H1 (cell line): ENCODE results near the gene CELF5. TPM values are rescaled to one million over a fixed set of nuclear protein-coding genes. Genes with fewer than 3 reads are reported as not detected.
"Not testable (repeated sequence)": the region's sequence is repeated elsewhere in the genome, so short reads cannot be mapped to it uniquely, and the experiment has no call there.

Experiments
- CTCF ChIA-PET: fragments of 300-600 bp; sonication (Branson Sonifier 250); formaldehyde crosslinking; loops from one replicate; lab custom pipeline; 2021; ENCODE audit not compliant: partially characterized antibody; lab: Charles Lee
- POLR2A ChIA-PET: fragments of 300-600 bp; sonication (Branson Sonifier 250); formaldehyde crosslinking; loops from one replicate; lab custom pipeline; 2021; ENCODE audit warnings: inconsistent platforms; ENCODE audit not compliant: partially characterized antibody; lab: Charles Lee
- DNase-seq, 2 experiments: peaks; one replicate each; pipeline versions ENCODE4 v3.0.0 to v3.0.0-alpha.2; 2010 to 2022; ENCODE audit warnings: low spot score in 2 of 2, low read depth in 1 of 2, mixed read lengths in 1 of 2
- FAIRE-seq: peaks from 2 replicates; lab custom pipeline; 2011; peaks lifted over from hg19 to GRCh38; lab: Jason Lieb, UNC
- H2AFZ ChIP-seq: 2 replicates; pipeline ENCODE4 v1.8.1; 2012; ENCODE audit warnings: low read length, inconsistent platforms
- H2AK5ac ChIP-seq: 2 replicates; pipeline ENCODE4 v1.6.1; 2013; ENCODE audit warnings: low read depth, low read length
- H2BK120ac ChIP-seq: replicated peaks from 2 replicates; pipeline ENCODE3; 2013; ENCODE audit warnings: low read depth, low read length, inconsistent platforms
- H2BK12ac ChIP-seq: 2 replicates; pipeline ENCODE4 v1.6.1; 2013; ENCODE audit warnings: low read depth, low read length
- H2BK15ac ChIP-seq: 2 replicates; pipeline ENCODE4 v1.6.1; 2013; ENCODE audit warnings: low read length
- H2BK20ac ChIP-seq: 2 replicates; pipeline ENCODE4 v1.6.1; 2013; ENCODE audit warnings: low read length
- H2BK5ac ChIP-seq: 2 replicates; pipeline ENCODE4 v1.6.1; 2013; ENCODE audit warnings: low read depth, low read length
- H3K14ac ChIP-seq: 2 replicates; pipeline ENCODE4 v1.6.1; 2013; ENCODE audit warnings: inconsistent platforms; ENCODE audit not compliant: insufficient read length
- H3K18ac ChIP-seq: 2 replicates; pipeline ENCODE4 v1.6.1; 2013; ENCODE audit warnings: low read length; ENCODE audit errors: extremely low read depth
- H3K23ac ChIP-seq: 2 replicates; pipeline ENCODE4 v1.6.1; 2013; ENCODE audit warnings: inconsistent platforms; ENCODE audit not compliant: insufficient read length
- H3K23me2 ChIP-seq: 2 replicates; pipeline ENCODE4 v1.6.1; 2013; ENCODE audit warnings: low read depth, low read length
- H3K27ac ChIP-seq: 2 replicates; pipeline ENCODE4 v1.6.1; 2011; ENCODE audit warnings: low read depth, low read length, inconsistent platforms
- H3K27me3 ChIP-seq, 4 experiments: replicated peaks in 1 of 4; 1 replicate in 1 of 4; 2 replicates in 3 of 4; pipeline versions ENCODE4 v1.6.1 to v1.8.1; 2011 to 2013; ENCODE audit warnings: low read length in 3 of 4, mild to moderate bottlenecking in 3 of 4, inconsistent platforms in 2 of 4, mixed read lengths in 2 of 4, moderate library complexity in 1 of 4; ENCODE audit not compliant: control insufficient read depth in 3 of 4, insufficient read depth in 3 of 4; ENCODE audit errors: extremely low read depth in 1 of 4
- H3K36me3 ChIP-seq, 4 experiments: 2 replicates each; pipeline versions ENCODE4 v1.6.1 to v1.8.1; 2011 to 2013; ENCODE audit warnings: mild to moderate bottlenecking in 4 of 4, low read length in 3 of 4, moderate library complexity in 2 of 4, control low read depth in 1 of 4, inconsistent platforms in 1 of 4; ENCODE audit not compliant: insufficient read depth in 4 of 4, control insufficient read depth in 2 of 4
- H3K4ac ChIP-seq: replicated peaks from 2 replicates; pipeline ENCODE3; 2013; ENCODE audit warnings: low read length, low read depth, mixed read lengths, inconsistent platforms; ENCODE audit not compliant: insufficient read length
- H3K4me1 ChIP-seq, 4 experiments: replicated peaks in 1 of 4; 1 replicate in 1 of 4; 2 replicates in 3 of 4; pipeline versions ENCODE4 v1.6.1 to v1.8.1; 2011 to 2013; ENCODE audit warnings: low read length in 3 of 4, inconsistent platforms in 2 of 4, mixed read lengths in 1 of 4; ENCODE audit not compliant: insufficient read depth in 4 of 4, control insufficient read depth in 3 of 4
- H3K4me2 ChIP-seq, 2 experiments: 2 replicates each; pipeline versions ENCODE4 v1.6.1 to v1.8.1; 2011 to 2013; ENCODE audit warnings: low read depth in 2 of 2, low read length in 2 of 2, control low read depth in 1 of 2, inconsistent platforms in 1 of 2, mild to moderate bottlenecking in 1 of 2; ENCODE audit not compliant: insufficient read depth in 1 of 2
- H3K4me3 ChIP-seq, 4 experiments: fragments of 200-600, 300-600 bp in 1 of 4; sonication (generic), shearing (Covaris generic), sonication (Bioruptor Twin) in 1 of 4; 2 replicates each; pipeline versions ENCODE4 v1.5.1 to v1.8.1; 2011 to 2016; ENCODE audit warnings: low read length in 4 of 4, low read depth in 3 of 4, control low read depth in 2 of 4, inconsistent platforms in 2 of 4, mild to moderate bottlenecking in 2 of 4, mixed read lengths in 1 of 4, moderate library complexity in 1 of 4; ENCODE audit not compliant: insufficient read depth in 2 of 4; ENCODE audit errors: extremely low read depth in 1 of 4
- H3K56ac ChIP-seq: replicated peaks from 2 replicates; pipeline ENCODE3; 2013; ENCODE audit warnings: low read depth, mild to moderate bottlenecking, mixed read lengths, low read length, inconsistent platforms; ENCODE audit not compliant: insufficient read length
- H3K79me1 ChIP-seq: 2 replicates; pipeline ENCODE4 v1.6.1; 2013; ENCODE audit warnings: low read depth, low read length, control low read depth
- H3K79me2 ChIP-seq, 2 experiments: 2 replicates each; pipeline versions ENCODE4 v1.6.1 to v1.8.1; 2012 to 2013; ENCODE audit warnings: low read length in 2 of 2, mild to moderate bottlenecking in 2 of 2, inconsistent platforms in 1 of 2; ENCODE audit not compliant: insufficient read depth in 2 of 2, control insufficient read depth in 1 of 2
- H3K9ac ChIP-seq, 4 experiments: replicated peaks in 1 of 4; 1 replicate in 1 of 4; 2 replicates in 3 of 4; pipeline versions ENCODE4 v1.6.1 to v1.8.1; 2011 to 2013; ENCODE audit warnings: low read depth in 3 of 4, low read length in 3 of 4, control low read depth in 2 of 4, mild to moderate bottlenecking in 2 of 4, moderate library complexity in 2 of 4, inconsistent platforms in 1 of 4; ENCODE audit errors: extremely low read depth in 1 of 4
- H3K9me3 ChIP-seq, 2 experiments: 2 replicates each; pipeline versions ENCODE4 v1.6.1 to v1.8.1; 2012 to 2013; ENCODE audit warnings: mild to moderate bottlenecking in 2 of 2, moderate library complexity in 2 of 2, control low read depth in 1 of 2, inconsistent platforms in 1 of 2, low read depth in 1 of 2, low read length in 1 of 2, mixed read lengths in 1 of 2; ENCODE audit not compliant: insufficient read depth in 2 of 2
- H4K20me1 ChIP-seq, 2 experiments: replicated peaks in 1 of 2; 2 replicates each; pipeline versions ENCODE3 to v1.8.1; 2011 to 2013; ENCODE audit warnings: inconsistent platforms in 2 of 2, low read length in 2 of 2, mild to moderate bottlenecking in 1 of 2; ENCODE audit not compliant: insufficient read depth in 2 of 2, control insufficient read depth in 1 of 2
- H4K5ac ChIP-seq: 2 replicates; pipeline ENCODE4 v1.6.1; 2013; ENCODE audit warnings: low read length, low read depth, mixed read lengths, inconsistent platforms; ENCODE audit not compliant: insufficient read length
- H4K8ac ChIP-seq: 2 replicates; pipeline ENCODE4 v1.8.0; 2013; ENCODE audit warnings: mild to moderate bottlenecking, moderate library complexity, low read length, inconsistent platforms; ENCODE audit not compliant: insufficient read depth; ENCODE audit errors: extremely low read depth
- H4K91ac ChIP-seq: replicated peaks from 2 replicates; pipeline ENCODE3; 2013; ENCODE audit warnings: low read length, mixed read lengths, inconsistent platforms; ENCODE audit not compliant: insufficient read length
- WGBS, 2 experiments: shearing (Covaris generic) in 1 of 2; methylation state at CpG; one replicate each; pipeline versions ENCODE4 v1.1.6 to v1.1.7; 2013 to 2015; ENCODE audit warnings: low lambda C conversion rate in 2 of 2, mixed read lengths in 2 of 2, inconsistent platforms in 1 of 2, low coverage in 1 of 2, missing lambda C conversion rate in 1 of 2; ENCODE audit not compliant: insufficient replicate concordance in 2 of 2, insufficient coverage in 1 of 2, insufficient read length in 1 of 2; ENCODE audit errors: extremely low coverage in 1 of 2, missing lambda C conversion rate in 1 of 2; 5-methylcytosine and 5-hydroxymethylcytosine counted together
- polyA plus RNA-seq, 7 experiments: library from polyadenylated mRNA; depleted of rRNA in 3 of 7; stranded (reverse) in 5 of 7; unstranded in 2 of 7; fragments of >200 nt in 5 of 7; fragments of 200-250 nt in 2 of 7; gene quantifications; 1 replicate in 5 of 7; 2 replicates in 1 of 7; 4 replicates in 1 of 7; pipeline versions ENCODE4 v1.2.1 to v1.2.3, GENCODE V29; 2011 to 2013; ENCODE audit warnings: missing spikeins in 2 of 7, mixed read lengths in 2 of 7
- total RNA-seq: library from RNA; stranded (reverse); fragmentation: NEBNext Ultra II Directional; extraction: Animal tissue kit (Norgen Biotek cat#: 25700); gene quantifications from 2 replicates; pipeline ENCODE4 v1.2.1, GENCODE V29; 2021

Gene CELF5
- total and polyA plus RNA-seq, 2 of the 8 experiments (the other 6 are each of a cell fraction or from before 2014, with no cell fraction given), result 9.8 to 15.0 TPM

DNA sequence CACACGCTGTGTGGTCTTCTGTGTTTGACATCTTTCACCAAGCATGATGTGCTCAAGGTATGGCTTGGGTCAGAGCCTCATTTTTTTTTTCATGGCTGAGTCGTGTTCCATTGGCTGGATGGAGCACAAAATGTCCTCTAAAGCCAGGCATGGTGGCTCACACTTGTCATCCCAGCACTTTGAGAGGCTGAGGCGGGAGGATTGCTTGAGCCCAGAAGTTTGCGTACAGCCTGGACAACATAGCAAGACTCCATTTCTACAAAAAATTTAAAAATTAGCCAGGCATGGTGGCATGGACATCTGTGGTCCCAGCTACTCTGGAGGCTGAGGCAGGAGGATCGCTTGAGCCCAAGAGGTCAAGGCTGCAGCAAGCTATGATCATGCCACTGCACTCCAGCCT lies 2.9 kb upstream of the CELF5 start:
- H2BK15ac ChIP-seq, H3K23me2 ChIP-seq, H4K5ac ChIP-seq, FAIRE-seq, H3K56ac ChIP-seq, H3K79me1 ChIP-seq, H3K4me1 ChIP-seq, H4K20me1 ChIP-seq, H4K8ac ChIP-seq, H3K27ac ChIP-seq, H4K91ac ChIP-seq, DNase-seq, H2AK5ac ChIP-seq, H3K9ac ChIP-seq, H3K4me3 ChIP-seq, H3K14ac ChIP-seq, H3K4ac ChIP-seq, H2AFZ ChIP-seq, H3K9me3 ChIP-seq, H3K36me3 ChIP-seq, H3K18ac ChIP-seq, H3K4me2 ChIP-seq, H3K23ac ChIP-seq, H2BK12ac ChIP-seq, H2BK5ac ChIP-seq, H3K27me3 ChIP-seq, H2BK20ac ChIP-seq, H2BK120ac ChIP-seq, H3K79me2 ChIP-seq: not testable (repeated sequence)
- CTCF ChIA-PET, result interaction anchor here (0.7 to 4.3 kb wide), 3 partner anchors 11 to 32 kb away, joined by 3 to 19 read pairs (median 3); no protein-coding TSS in a partner anchor
- WGBS, 2 experiments, result 72% methylated on average over 5 of the region's 5 CpGs; no CpG with 5 or more reads in 1 of the 2 experiments
- POLR2A ChIA-PET, result interaction anchor here (1.5 kb wide), 1 partner anchor 9 kb away, joined by 3 read pairs; no protein-coding TSS in a partner anchor
